DMS153 (cell line): Measurements from ENCODE around the gene TANGO6.

ENCODE experiments used
- DNase-seq: peaks from one replicate; lab custom pipeline; 2025; lab: John Stamatoyannopoulos, UW

The TANGO6 gene

GRCh38 chr16:69100071-69100691 is 256.9 kb downstream of the TANGO6 start:
- DNase-seq = peak; percentile 50

GRCh38 chr16:69105501-69106361 is 262.4 kb downstream of the TANGO6 start, which contains the start of gene HAS3:
Gene HAS3, plus strand, starts transcription at chr16:69105653. Its CDS starts 3,743 bp downstream, at chr16:69109396.
- peak; percentile 57 for DNase-seq

DNA sequence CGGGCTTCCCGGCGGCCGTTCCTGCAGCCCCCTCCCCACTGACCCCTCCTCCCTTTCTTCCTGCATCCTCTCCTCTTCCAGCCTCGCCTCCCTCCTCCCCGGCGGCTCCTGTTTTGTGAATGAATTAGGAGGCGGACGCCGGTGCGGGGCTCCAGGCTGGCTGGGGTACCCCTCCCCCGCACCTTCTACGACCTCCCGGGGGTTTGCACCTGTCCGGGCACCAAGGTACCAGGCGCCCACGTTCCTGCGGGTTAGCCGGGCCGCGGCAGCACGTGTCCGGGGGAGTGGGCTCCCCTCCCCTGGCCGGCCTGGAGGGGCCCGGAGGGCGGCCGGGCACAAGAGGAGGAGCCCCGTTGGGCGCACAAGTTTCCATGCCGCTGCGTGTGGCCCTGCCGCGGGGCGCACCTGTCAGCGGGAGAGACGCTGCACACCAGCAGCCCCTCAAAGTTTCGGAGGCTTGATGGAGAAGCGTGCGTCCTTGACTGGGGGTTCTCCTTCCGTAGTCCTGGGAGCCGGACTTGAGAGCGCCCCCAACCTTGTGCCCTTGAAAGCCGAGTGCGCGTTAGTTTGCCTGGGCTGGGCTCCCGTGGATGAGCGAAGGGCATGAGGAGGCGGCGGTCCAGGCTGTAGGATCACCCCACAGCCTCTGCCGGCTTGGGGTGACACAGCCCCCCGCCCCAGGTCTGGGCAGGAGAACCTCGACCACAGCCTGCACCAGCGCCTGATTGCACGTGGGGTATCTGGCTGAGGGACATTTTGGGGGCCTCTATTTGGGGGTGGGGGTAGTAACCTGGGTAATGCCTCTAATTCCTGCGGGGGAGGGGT is 263.4 kb downstream of the TANGO6 start:
- no peak for DNase-seq

DNA sequence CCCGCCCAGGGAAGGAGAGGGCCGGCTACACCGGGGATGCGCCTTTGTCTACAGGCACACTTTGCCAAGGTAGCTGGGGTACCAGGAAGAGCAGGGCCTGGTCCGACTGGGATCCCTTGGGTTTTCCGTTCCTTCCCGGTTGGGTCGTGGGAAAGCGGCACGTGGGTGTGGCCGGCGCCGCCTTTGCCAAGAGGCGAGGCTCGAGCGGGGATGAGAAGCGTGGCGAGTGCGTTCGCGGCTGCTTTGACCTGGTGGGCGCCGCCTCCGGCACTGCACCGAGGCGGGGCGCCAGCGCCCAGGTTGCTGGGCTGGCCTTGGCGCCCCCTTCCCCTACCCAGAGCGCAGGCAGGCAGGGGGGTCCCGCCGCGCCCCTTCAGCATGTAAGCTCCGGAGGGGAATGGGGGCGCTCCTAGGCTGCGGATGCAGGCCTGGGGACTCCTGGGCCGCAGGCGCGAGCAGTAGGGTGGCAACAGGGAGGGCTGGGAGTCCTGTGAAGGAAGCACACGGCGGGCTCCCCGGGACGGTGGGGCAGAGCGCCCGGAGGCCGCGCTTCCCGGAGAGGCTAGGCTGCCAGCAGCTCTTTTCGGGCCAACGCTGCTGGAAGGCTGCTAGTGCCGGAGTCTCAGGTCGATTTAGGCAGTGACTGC is 264.1 kb downstream of the TANGO6 start:
- DNase-seq = no peak

DNA sequence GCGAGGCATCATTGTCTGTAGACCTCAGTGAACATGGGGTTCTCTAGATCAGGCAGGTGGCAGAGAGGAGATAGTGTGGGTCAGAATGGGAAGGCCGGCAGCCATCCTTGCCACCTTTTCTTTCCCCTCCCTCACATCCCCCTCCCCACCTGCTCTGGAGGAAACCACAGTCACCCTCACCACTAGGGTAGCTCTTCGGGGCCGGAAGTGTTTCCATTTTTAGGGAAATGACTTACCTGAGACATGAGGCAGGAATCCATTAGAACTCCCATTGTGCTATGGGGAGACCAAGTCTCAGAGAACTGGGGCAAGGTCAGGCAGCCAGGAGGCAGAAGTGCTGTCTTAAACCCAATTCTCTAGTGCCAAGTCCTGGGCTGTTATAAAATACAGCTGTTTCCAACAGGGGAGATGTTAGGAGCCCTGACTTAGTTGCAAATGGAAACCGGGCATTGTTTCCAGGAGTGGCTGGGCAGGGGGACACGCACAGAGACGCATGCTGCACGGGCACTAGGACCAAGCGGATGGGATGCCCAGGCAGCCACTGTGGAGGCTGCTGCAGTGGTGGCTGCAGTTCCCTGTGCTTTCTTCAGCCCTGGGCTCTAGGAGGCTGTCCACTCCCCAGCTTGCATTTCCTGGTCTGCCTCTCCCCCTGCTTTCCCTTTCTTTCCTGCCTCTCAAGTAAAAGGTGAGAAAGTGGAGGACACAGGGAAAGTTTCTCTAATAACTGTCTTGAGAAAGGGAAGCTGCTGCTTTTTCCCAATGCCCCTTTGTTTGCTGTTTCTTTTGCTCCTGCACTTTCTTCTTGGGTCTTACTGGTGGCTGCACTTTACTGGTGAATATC is 265.0 kb downstream of the TANGO6 start:
- no peak for DNase-seq

- no peak for DNase-seq
Observed at GRCh38 chr16:69108905-69109252, 265.5 kb downstream of the TANGO6 start.

- no peak for DNase-seq
Observed at GRCh38 chr16:69109486-69110270, 266.3 kb downstream of the TANGO6 start.

- DNase-seq = no peak
Observed at GRCh38 chr16:69110406-69110805, 267.1 kb downstream of the TANGO6 start.

- no peak for DNase-seq
Observed at GRCh38 chr16:69111216-69111875, 268.0 kb downstream of the TANGO6 start.

DNA sequence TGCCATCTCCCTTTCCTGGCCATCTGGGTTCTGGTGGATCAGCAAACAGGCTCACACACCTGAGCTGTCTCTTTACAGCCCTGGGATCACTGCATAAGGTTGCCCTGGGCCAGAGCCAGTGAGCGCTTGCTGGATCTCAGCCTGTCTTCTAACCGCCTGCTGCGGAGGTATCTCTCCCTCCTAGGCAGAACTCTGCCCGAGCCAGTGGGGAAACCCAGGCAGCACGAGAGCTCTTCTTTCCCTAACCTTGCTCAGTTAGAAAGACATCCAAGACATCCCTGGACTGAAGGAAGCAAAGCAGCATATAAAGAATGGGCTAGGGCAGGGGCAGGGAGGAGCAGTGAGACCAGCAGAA is 268.5 kb downstream of the TANGO6 start:
- DNase-seq = no peak

DNA sequence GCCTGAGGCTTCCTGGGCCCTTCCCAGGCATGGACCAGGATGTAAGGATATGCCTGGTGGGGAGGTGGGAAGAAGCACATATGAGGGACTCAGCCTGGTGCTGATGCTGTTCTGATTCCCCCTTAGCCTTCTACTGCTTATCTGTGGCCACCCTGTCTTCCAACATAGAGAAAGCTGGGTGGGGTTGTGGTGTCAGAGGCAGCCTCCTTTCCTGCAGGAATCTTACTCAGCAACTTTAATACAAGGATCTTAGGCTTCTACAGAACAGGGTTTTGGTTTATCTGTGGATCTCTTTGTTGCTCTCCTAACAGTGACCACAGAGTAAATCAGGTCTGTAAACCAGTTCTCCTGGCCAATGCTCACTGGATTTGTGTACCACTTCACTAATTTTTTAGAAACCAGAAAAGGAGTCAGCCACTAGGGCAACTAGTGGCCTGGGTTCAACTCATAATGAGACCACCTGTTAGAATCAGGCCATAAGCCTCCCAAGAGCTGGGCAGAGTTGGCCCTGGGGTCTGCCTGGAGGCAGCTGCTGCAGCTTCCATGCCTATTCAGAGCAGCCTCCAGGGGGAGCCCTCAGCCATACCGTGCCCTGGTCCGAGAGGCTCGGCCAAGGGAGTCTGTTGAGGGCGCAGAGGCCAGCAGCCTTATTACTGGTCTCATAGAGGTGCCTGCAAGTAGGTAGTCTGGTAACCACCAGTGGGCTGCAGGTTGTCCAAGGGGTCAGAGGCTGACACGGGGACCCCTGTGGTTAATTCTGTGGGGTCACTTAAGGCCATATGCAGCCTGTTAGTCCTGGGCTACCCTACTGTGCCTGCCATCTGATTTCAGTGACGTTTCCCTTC is 269.2 kb downstream of the TANGO6 start:
- DNase-seq = peak; percentile 5

GRCh38 chr16:69113216-69113615 is 269.9 kb downstream of the TANGO6 start:
- no peak for DNase-seq

- DNase-seq = no peak
Observed at GRCh38 chr16:69114346-69114975, 271.1 kb downstream of the TANGO6 start.

GRCh38 chr16:69114976-69115355 is 271.6 kb downstream of the TANGO6 start:
- DNase-seq = no peak

DNA sequence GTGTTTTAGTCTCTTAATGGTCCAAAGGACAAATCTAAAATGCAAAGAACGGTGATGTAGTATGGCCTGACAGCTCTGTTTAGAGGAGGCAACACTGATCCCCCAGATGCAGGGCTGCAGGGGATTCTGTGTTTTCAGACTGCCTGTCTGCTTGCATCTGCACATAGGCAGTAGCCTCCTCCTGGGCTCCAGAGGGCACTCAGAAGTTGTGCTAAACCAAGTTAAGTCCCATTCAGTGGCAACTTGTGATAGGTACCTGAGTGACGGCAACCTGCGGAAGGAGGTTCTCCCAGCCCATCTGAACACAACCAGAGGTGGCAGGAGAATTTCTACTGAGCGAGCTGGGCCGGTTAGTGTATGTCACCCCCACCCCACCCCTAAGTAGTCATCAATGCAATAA is 272.0 kb downstream of the TANGO6 start:
- no peak for DNase-seq

GRCh38 chr16:69115837-69116236 is 272.5 kb downstream of the TANGO6 start:
- no peak for DNase-seq

GRCh38 chr16:69116256-69116875 is 273.0 kb downstream of the TANGO6 start:
- no peak for DNase-seq

DNA sequence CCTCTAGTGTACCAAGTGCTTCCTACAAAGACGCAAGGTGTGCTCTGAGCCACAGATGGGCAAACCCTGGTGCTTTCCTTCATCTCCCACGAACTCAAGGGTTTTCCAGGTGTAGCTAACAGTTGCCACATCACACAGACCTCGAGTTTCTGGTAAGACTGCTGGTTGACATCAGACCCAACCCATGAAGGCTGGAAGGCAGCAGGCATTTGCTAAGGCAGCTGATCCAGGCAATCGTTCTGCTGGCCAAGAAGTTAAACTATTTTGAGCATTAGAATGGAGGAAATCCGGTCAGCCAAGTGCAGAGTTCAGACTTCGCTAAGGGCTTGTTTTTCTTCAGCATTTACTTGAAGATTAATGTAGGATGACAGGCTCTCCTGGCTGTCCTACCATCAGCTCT is 273.6 kb downstream of the TANGO6 start:
- DNase-seq = no peak
